ENCODE results near the gene CEMIP2. TPM values are rescaled to one million over a fixed set of nuclear protein-coding genes. Genes with fewer than 3 reads are reported as not detected.
A peak's percentile ranks its signal among the peaks of the same experiment; 100 is the strongest.

The CEMIP2 gene
- total and polyA plus RNA-seq, 2 of the 13 experiments (the other 11 are each of a cell fraction or from before 2014, with no cell fraction given): 94.3 to 128 TPM

DNA sequence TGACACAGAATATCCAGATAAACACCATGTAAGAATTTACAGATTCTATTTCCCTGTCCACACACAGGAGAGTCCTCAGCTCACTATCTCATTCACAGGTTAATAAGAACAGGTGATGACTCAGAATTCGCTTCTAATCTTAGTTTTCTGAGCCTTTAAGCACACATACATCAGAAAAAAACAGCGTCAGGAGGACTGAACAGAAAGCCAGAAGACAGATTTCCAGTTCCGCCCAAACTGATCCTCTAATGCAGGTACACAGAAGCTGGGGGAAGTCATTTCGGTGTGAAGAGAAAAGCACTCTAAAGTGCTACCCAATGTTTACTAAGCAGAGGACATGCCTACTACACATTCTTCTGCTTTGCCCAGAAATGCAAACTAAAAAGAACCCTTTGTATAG lies 1.6 kb downstream of the CEMIP2 start:
- ATAC-seq: peak; percentile 9
- Histone ChIP-seq H3K9ac (ENCODE audit: insufficient read depth, low read depth, low read length) (peak overlapping the region; percentile 97), H3K36me3 (replicated peaks in 1 of 2; ENCODE audit: control insufficient read depth in 1 of 2, insufficient read depth in 2 of 2, low read length in 2 of 2) (no peaks in the 10 kb centered on the region), H3K4me3 (replicated peaks in 1 of 3; ENCODE audit: insufficient read depth in 1 of 3, low read depth in 2 of 3, low read length in 3 of 3) (peak overlapping the region; percentile 90 to 99 (median 98)), H3K9me3 (ENCODE audit: low read length) (no peaks in the 10 kb centered on the region), H3K79me2 (ENCODE audit: insufficient read depth, low read length) (peaks cover 67% of the 10 kb centered on the region), H4K20me1 (ENCODE audit: insufficient read depth, low read length) (peaks cover 9% of the 10 kb centered on the region; the same call in 1 of the 2 replicates), H3K4me2 (ENCODE audit: low read depth, low read length) (peak overlapping the region; percentile 84), H3K27me3 (ENCODE audit: control insufficient read depth in 1 of 2, insufficient read depth in 2 of 2, low read length in 2 of 2) (peaks cover 0 to 12% of the 10 kb centered on the region in 2 experiments; a peak in 1 of 5 replicates), H2AFZ (ENCODE audit: low read length) (no peak overlapping the region), H3K27ac (ENCODE audit: extremely low read length, insufficient read depth, low read length) (peak overlapping the region; percentile 92), H3K4me1 (ENCODE audit: insufficient read depth, low read length) (peaks cover 50% of the 10 kb centered on the region)
- intact Hi-C loops (cut with micrococcal nuclease; ENCODE audit: unreplicated experiment): loop anchor here (1.0 to 2.0 kb wide), 3 partner anchors 24 to 88 kb away; no protein-coding TSS in a partner anchor
- DNase-seq (ENCODE audit: low spot score): peak; percentile 87
- 1% methylated on average over 4 of the region's 4 CpGs for WGBS (ENCODE audit: low lambda C conversion rate)
- ChIA-PET CTCF (ENCODE audit: low intra/inter-chr PET ratio, low total read pairs) (no interaction called here), POLR2A (interaction anchor here (0.7 to 4.9 kb wide), 21 partner anchors 9 to 1347 kb away, joined by 3 to 31 read pairs (median 4); partner anchors contain the start of genes ABHD17B and C9orf85)
- peak; percentile 49 for FAIRE-seq
- in situ Hi-C loops (cut with HindIII; ENCODE audit: extremely low pct_ligation_motif_present, low pct_unique_long_range_greater_than_20kb): loop anchor here (5.0 kb wide), 2 partner anchors 39 to 154 kb away; no protein-coding TSS in a partner anchor
- no TSS peak for BruUV-seq (replicated peaks)
- TF ChIP-seq, protein P1, sequence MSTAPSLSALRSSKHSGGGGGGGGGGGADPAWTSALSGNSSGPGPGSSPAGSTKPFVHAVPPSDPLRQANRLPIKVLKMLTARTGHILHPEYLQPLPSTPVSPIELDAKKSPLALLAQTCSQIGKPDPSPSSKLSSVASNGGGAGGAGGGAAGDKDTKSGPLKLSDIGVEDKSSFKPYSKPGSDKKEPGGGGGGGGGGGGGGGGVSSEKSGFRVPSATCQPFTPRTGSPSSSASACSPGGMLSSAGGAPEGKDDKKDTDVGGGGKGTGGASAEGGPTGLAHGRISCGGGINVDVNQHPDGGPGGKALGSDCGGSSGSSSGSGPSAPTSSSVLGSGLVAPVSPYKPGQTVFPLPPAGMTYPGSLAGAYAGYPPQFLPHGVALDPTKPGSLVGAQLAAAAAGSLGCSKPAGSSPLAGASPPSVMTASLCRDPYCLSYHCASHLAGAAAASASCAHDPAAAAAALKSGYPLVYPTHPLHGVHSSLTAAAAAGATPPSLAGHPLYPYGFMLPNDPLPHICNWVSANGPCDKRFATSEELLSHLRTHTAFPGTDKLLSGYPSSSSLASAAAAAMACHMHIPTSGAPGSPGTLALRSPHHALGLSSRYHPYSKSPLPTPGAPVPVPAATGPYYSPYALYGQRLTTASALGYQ (CRISPR knock-in tag; IDR thresholded peaks at IDR 0.05): peak; percentile 49; the same call in 1 of the 2 replicates
- TF ChIP-seq, protein P2, sequence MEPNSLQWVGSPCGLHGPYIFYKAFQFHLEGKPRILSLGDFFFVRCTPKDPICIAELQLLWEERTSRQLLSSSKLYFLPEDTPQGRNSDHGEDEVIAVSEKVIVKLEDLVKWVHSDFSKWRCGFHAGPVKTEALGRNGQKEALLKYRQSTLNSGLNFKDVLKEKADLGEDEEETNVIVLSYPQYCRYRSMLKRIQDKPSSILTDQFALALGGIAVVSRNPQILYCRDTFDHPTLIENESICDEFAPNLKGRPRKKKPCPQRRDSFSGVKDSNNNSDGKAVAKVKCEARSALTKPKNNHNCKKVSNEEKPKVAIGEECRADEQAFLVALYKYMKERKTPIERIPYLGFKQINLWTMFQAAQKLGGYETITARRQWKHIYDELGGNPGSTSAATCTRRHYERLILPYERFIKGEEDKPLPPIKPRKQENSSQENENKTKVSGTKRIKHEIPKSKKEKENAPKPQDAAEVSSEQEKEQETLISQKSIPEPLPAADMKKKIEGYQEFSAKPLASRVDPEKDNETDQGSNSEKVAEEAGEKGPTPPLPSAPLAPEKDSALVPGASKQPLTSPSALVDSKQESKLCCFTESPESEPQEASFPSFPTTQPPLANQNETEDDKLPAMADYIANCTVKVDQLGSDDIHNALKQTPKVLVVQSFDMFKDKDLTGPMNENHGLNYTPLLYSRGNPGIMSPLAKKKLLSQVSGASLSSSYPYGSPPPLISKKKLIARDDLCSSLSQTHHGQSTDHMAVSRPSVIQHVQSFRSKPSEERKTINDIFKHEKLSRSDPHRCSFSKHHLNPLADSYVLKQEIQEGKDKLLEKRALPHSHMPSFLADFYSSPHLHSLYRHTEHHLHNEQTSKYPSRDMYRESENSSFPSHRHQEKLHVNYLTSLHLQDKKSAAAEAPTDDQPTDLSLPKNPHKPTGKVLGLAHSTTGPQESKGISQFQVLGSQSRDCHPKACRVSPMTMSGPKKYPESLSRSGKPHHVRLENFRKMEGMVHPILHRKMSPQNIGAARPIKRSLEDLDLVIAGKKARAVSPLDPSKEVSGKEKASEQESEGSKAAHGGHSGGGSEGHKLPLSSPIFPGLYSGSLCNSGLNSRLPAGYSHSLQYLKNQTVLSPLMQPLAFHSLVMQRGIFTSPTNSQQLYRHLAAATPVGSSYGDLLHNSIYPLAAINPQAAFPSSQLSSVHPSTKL (CRISPR knock-in tag; IDR thresholded peaks at IDR 0.05): peak; percentile 52
- TF ChIP-seq GATAD2A (CRISPR knock-in tag; IDR thresholded peaks at IDR 0.05) (peak; percentile 20; the same call in 1 of the 2 replicates), KDM5A (IDR thresholded peaks at IDR 0.05; ENCODE audit: borderline replicate concordance, low read length) (no peak), SIN3A (IDR thresholded peaks at IDR 0.05; ENCODE audit: borderline replicate concordance, low read depth, low read length) (0 out of 2 replicates have a peak, but pooled peaks have one; percentile 30), ASH2L (IDR thresholded peaks at IDR 0.05; ENCODE audit: insufficient read length, low read depth, low read length) (peak; percentile 17), ELF1 (CRISPR knock-in tag; IDR thresholded peaks at IDR 0.05) (peak; percentile 19; the same call in 1 of the 2 replicates), NCOA2 (CRISPR knock-in tag; IDR thresholded peaks at IDR 0.05) (peak; percentile 68; the same call in 1 of the 2 replicates)
- TF ChIP-seq, protein P3, sequence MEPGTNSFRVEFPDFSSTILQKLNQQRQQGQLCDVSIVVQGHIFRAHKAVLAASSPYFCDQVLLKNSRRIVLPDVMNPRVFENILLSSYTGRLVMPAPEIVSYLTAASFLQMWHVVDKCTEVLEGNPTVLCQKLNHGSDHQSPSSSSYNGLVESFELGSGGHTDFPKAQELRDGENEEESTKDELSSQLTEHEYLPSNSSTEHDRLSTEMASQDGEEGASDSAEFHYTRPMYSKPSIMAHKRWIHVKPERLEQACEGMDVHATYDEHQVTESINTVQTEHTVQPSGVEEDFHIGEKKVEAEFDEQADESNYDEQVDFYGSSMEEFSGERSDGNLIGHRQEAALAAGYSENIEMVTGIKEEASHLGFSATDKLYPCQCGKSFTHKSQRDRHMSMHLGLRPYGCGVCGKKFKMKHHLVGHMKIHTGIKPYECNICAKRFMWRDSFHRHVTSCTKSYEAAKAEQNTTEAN (CRISPR knock-in tag; conservative IDR thresholded peaks at IDR 0.05): no peak
- TF ChIP-seq, protein P4, sequence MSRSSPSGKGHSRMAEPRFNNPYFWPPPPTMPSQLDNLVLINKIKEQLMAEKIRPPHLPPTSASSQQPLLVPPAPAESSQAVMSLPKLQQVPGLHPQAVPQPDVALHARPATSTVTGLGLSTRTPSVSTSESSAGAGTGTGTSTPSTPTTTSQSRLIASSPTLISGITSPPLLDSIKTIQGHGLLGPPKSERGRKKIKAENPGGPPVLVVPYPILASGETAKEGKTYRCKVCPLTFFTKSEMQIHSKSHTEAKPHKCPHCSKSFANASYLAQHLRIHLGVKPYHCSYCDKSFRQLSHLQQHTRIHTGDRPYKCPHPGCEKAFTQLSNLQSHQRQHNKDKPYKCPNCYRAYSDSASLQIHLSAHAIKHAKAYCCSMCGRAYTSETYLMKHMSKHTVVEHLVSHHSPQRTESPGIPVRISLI (CRISPR knock-in tag; IDR thresholded peaks at IDR 0.05; ENCODE audit: borderline replicate concordance): peak; percentile 60; the same call in 1 of the 2 replicates
- TF ChIP-seq, protein P5, sequence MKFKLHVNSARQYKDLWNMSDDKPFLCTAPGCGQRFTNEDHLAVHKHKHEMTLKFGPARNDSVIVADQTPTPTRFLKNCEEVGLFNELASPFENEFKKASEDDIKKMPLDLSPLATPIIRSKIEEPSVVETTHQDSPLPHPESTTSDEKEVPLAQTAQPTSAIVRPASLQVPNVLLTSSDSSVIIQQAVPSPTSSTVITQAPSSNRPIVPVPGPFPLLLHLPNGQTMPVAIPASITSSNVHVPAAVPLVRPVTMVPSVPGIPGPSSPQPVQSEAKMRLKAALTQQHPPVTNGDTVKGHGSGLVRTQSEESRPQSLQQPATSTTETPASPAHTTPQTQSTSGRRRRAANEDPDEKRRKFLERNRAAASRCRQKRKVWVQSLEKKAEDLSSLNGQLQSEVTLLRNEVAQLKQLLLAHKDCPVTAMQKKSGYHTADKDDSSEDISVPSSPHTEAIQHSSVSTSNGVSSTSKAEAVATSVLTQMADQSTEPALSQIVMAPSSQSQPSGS (CRISPR knock-in tag; IDR thresholded peaks at IDR 0.05): no peak; the same call in 1 of the 2 replicates
